Endothelial cell of umbilical vein (primary cell): Measurements from ENCODE around the gene ASPHD2. TPM values are rescaled to one million over a fixed set of nuclear protein-coding genes. Genes with fewer than 3 reads are reported as not detected.

Source experiments
- BruUV-seq: library from RNA; stranded (reverse); fragments of 400-500 nt; replicated peaks from 2 replicates; lab custom pipeline; 2021; lab: Mats Ljungman, UMichigan
- CTCF ChIA-PET: fragments of 300-600, 350-600 bp; sonication (Branson Sonifier 250); formaldehyde crosslinking; loops from one replicate; lab custom pipeline; 2021; ENCODE audit warnings: antibody characterized with exemption, inconsistent platforms; lab: Charles Lee
- POLR2A ChIA-PET: fragments of 300-600, 350-600 bp; sonication (Branson Sonifier 250); formaldehyde crosslinking; loops from one replicate; lab custom pipeline; 2021; ENCODE audit warnings: antibody characterized with exemption, inconsistent platforms; lab: Charles Lee
- DNase-seq: peaks from one replicate; pipeline ENCODE4 v3.0.0-alpha.2; 2011; ENCODE audit warnings: low read depth, low spot score
- FAIRE-seq: peaks from 2 replicates; lab custom pipeline; 2011; peaks lifted over from hg19 to GRCh38; lab: Jason Lieb, UNC
- H2AFZ ChIP-seq: 2 replicates; pipeline ENCODE4 v1.6.0; 2012; ENCODE audit warnings: low read depth, low read length, control low read depth, inconsistent platforms
- H3K27ac ChIP-seq: 2 replicates; pipeline ENCODE4 v1.5.1; 2011; ENCODE audit warnings: low read depth, mild to moderate bottlenecking, control low read depth, low read length, moderate library complexity; ENCODE audit not compliant: insufficient read depth
- H3K27me3 ChIP-seq, 2 experiments: 2 replicates each; pipeline versions ENCODE4 v1.6.0 to v1.6.1; 2011; ENCODE audit warnings: low read length in 2 of 2, mixed read lengths in 1 of 2; ENCODE audit not compliant: control insufficient read depth in 2 of 2, insufficient read depth in 2 of 2
- H3K36me3 ChIP-seq, 2 experiments: 2 replicates in 1 of 2; 3 replicates in 1 of 2; pipeline ENCODE4 v1.5.1; 2011; ENCODE audit warnings: low read length in 2 of 2, mild to moderate bottlenecking in 1 of 2, moderate library complexity in 1 of 2; ENCODE audit not compliant: control insufficient read depth in 2 of 2, insufficient read depth in 2 of 2; ENCODE audit errors: extremely low read depth in 1 of 2
- H3K4me1 ChIP-seq: 3 replicates; pipeline ENCODE4 v1.5.1; 2011; ENCODE audit warnings: mild to moderate bottlenecking, low read length; ENCODE audit not compliant: control insufficient read depth, insufficient read depth; ENCODE audit errors: extremely low read depth
- H3K4me2 ChIP-seq: 2 replicates; pipeline ENCODE4 v1.6.1; 2011; ENCODE audit warnings: low read length, control low read depth, mixed read lengths; ENCODE audit not compliant: insufficient read depth
- H3K4me3 ChIP-seq, 3 experiments: fragments of 200-600 bp in 1 of 3; sonication (generic), shearing (Covaris generic) in 1 of 3; replicated peaks in 1 of 3; 2 replicates each; pipeline ENCODE4 v1.5.1; 2011 to 2016; ENCODE audit warnings: control low read depth in 3 of 3, low read length in 3 of 3, mild to moderate bottlenecking in 2 of 3, inconsistent platforms in 1 of 3, low read depth in 1 of 3, moderate library complexity in 1 of 3; ENCODE audit not compliant: insufficient read depth in 1 of 3
- H3K79me2 ChIP-seq: 2 replicates; pipeline ENCODE4 v1.6.0; 2012; ENCODE audit warnings: low read length, inconsistent platforms; ENCODE audit not compliant: control insufficient read depth, insufficient read depth
- H3K9ac ChIP-seq: replicated peaks from 2 replicates; pipeline ENCODE3; 2011; ENCODE audit warnings: low read length, control low read depth; ENCODE audit not compliant: insufficient read depth; ENCODE audit errors: extremely low read depth
- H3K9me1 ChIP-seq: replicated peaks from 3 replicates; pipeline ENCODE4 v1.6.0; 2011; ENCODE audit warnings: mild to moderate bottlenecking, low read length; ENCODE audit not compliant: control insufficient read depth, insufficient read depth; ENCODE audit errors: extremely low read depth
- H3K9me3 ChIP-seq: replicated peaks from 2 replicates; pipeline ENCODE4 v1.5.1; 2012; ENCODE audit warnings: low read length, inconsistent platforms; ENCODE audit not compliant: control insufficient read depth, insufficient read depth
- H4K20me1 ChIP-seq: replicated peaks from 2 replicates; pipeline ENCODE3; 2011; ENCODE audit warnings: mild to moderate bottlenecking, low read length; ENCODE audit not compliant: control insufficient read depth, insufficient read depth; ENCODE audit errors: extremely low read depth
- EZH2 ChIP-seq: IDR thresholded peaks from 2 replicates; pipeline ENCODE4 v1.6.1; 2012; ENCODE audit warnings: borderline replicate concordance, low read depth, mild to moderate bottlenecking, moderate library complexity, low read length, inconsistent platforms; ENCODE audit not compliant: severe bottlenecking
- GATA2 ChIP-seq: IDR thresholded peaks from 2 replicates; pipeline ENCODE4 v1.7.0; 2011; ENCODE audit warnings: low read depth, mild to moderate bottlenecking, moderate library complexity, mixed read lengths, low read length; ENCODE audit not compliant: insufficient read length, insufficient read depth
- JUN ChIP-seq: IDR thresholded peaks from 2 replicates; pipeline ENCODE4 v1.6.1; 2011; ENCODE audit warnings: borderline replicate concordance, low read depth; ENCODE audit not compliant: insufficient read length, insufficient read depth
- MYC ChIP-seq: IDR thresholded peaks from one replicate; pipeline ENCODE4 v1.6.1; 2011; ENCODE audit warnings: mild to moderate bottlenecking, low read depth, low read length
- POLR2A ChIP-seq: IDR thresholded peaks from 2 replicates; pipeline ENCODE4 v1.6.1; 2012; ENCODE audit warnings: low read depth, mild to moderate bottlenecking, control low read depth, low read length
- POLR2AphosphoS5 ChIP-seq: IDR thresholded peaks from 2 replicates; pipeline ENCODE4 v1.6.1; 2012; ENCODE audit warnings: low read depth, mild to moderate bottlenecking, control low read depth, low read length, moderate library complexity; ENCODE audit not compliant: insufficient read depth
- dilution Hi-C: fragments of 300-500 bp; cut with MboI; formaldehyde crosslinking; loops from one replicate; pipeline ENCODE4 v1.15.0; 2019; ENCODE audit warnings: low sequenced_read_pairs; ENCODE audit not compliant: extremely low pct_ligation_motif_present
- intact Hi-C: fragments of 100-400 bp; cut with micrococcal nuclease; formaldehyde crosslinking; loops from one replicate; pipeline ENCODE4 v1.10.0; 2022
- polyA plus RNA-seq, 4 experiments: library from polyadenylated mRNA; depleted of rRNA in 3 of 4; stranded (reverse) in 3 of 4; unstranded in 1 of 4; fragments of >200 nt; gene quantifications; 2 replicates each; pipeline versions ENCODE4 v1.2.1 to v1.2.3, GENCODE V29; 2011 to 2012; ENCODE audit warnings: missing spikeins in 1 of 4
- total RNA-seq: library from RNA; stranded (reverse); gene quantifications from 2 replicates; pipeline ENCODE4 v1.2.3, GENCODE V29; 2021
- TF ChIP-seq, protein P1 (sequence below), 2 donors: IDR thresholded peaks; 1 replicate in 1 of 2; 2 replicates in 1 of 2; pipeline ENCODE4 v1.5.1; 2011; ENCODE audit warnings: low read length in 2 of 2, mild to moderate bottlenecking in 2 of 2, moderate library complexity in 2 of 2, control low read depth in 1 of 2, inconsistent platforms in 1 of 2, low read depth in 1 of 2; ENCODE audit not compliant: insufficient read depth in 1 of 2; ENCODE audit errors: extremely low read depth in 1 of 2

Gene ASPHD2
- total and polyA plus RNA-seq, 2 donors (not counting 3 experiments of a cell fraction or from before 2014, with no cell fraction given) = 4.8 to 5.5 TPM

DNA sequence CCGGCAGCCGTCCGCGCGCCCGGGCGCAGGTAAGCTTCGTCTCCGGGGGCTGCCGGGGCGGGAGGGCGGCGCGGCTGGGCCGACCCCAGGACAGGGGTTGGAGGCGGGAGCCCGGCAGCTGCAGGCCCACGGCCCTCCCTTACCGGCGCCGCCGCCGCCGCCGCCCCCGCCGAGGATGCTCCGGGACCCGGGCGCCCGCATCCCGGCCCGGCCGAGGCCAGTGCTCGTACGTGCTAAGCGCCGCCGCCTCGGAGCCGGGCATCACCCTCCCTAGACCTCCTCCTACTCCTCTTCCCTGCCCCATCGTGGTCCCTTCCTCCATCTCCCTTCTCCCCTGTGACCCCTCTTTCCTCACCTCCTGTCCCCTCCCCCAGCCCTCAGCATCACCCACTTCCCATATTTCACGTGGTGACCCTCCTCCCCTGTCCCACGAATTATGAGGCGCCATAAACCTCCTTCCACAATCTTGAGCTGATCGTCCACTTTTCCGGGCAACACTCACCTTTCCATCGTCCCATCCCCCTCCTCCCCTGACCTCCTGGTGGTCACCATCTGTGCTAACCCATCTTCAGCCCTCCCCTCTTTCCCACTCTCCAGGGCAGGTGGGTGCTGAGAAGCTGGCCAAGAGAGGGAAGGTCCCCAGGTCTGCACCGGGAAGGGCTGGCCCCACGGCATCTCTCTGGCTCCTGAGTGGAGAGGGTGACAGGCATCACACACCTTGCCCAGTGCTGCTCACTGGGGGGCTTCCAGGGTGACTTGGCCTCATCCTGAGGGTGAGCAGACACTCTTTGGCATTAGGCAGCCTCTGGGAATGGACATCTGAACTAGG lies 612 bp downstream of the ASPHD2 start:
- Histone ChIP-seq H3K4me3 (peak overlapping the region in 2 of 3 experiments; percentile 21 to 55), H4K20me1 (no peaks in the 10 kb centered on the region), H3K27ac (no peak overlapping the region), H2AFZ (peak overlapping the region; percentile 23), H3K9me1 (no peaks in the 10 kb centered on the region), H3K4me1 (peaks cover 14% of the 10 kb centered on the region), H3K27me3 (peaks cover 5 to 15% of the 10 kb centered on the region in 2 experiments), H3K79me2 (no peaks in the 10 kb centered on the region), H3K36me3 (peaks cover 0 to 6% of the 10 kb centered on the region in 2 experiments), H3K9ac (no peak overlapping the region), H3K9me3 (no peaks in the 10 kb centered on the region), H3K4me2 (peak overlapping the region; percentile 20)
- ChIA-PET POLR2A (no interaction called here), CTCF (interaction anchor here (0.8 to 2.1 kb wide), 7 partner anchors 14 to 62 kb away, joined by 4 to 12 read pairs (median 4); no protein-coding TSS in a partner anchor)
- intact Hi-C loops (loop anchor here (5.0 kb wide), 1 partner anchor 33 kb away; no protein-coding TSS in a partner anchor), dilution Hi-C loops (no loop called here)
- FAIRE-seq (no peak), DNase-seq (no peak)
- no peak for TF ChIP-seq JUN
- TF ChIP-seq POLR2A = no peak
- TF ChIP-seq EZH2 = no peak
- no peak for TF ChIP-seq POLR2AphosphoS5
- TF ChIP-seq, protein P1, sequence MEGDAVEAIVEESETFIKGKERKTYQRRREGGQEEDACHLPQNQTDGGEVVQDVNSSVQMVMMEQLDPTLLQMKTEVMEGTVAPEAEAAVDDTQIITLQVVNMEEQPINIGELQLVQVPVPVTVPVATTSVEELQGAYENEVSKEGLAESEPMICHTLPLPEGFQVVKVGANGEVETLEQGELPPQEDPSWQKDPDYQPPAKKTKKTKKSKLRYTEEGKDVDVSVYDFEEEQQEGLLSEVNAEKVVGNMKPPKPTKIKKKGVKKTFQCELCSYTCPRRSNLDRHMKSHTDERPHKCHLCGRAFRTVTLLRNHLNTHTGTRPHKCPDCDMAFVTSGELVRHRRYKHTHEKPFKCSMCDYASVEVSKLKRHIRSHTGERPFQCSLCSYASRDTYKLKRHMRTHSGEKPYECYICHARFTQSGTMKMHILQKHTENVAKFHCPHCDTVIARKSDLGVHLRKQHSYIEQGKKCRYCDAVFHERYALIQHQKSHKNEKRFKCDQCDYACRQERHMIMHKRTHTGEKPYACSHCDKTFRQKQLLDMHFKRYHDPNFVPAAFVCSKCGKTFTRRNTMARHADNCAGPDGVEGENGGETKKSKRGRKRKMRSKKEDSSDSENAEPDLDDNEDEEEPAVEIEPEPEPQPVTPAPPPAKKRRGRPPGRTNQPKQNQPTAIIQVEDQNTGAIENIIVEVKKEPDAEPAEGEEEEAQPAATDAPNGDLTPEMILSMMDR (IDR thresholded peaks at IDR 0.05; ENCODE audit: extremely low read depth in 1 of 2, insufficient read depth in 1 of 2, low read depth in 1 of 2, low read length in 2 of 2) = no peak
- TF ChIP-seq MYC = no peak
- no peak for TF ChIP-seq GATA2
- no TSS peak for BruUV-seq
